HepG2 (cell line): ENCODE results near the gene MRPL30. TPM values are rescaled to one million over a fixed set of nuclear protein-coding genes. Genes with fewer than 3 reads are reported as not detected.
A peak's percentile ranks its signal among the peaks of the same experiment; 100 is the strongest.

Experiments
- HDAC2 ChIP-seq: sonication (generic); formaldehyde crosslinking; IDR thresholded peaks from 2 replicates; pipeline ENCODE4 v1.4.0; 2020; ENCODE audit warnings: missing genetic modification reagents
- HMG20A ChIP-seq: IDR thresholded peaks from 2 replicates; pipeline ENCODE4 v1.6.1; 2016; ENCODE audit warnings: borderline replicate concordance
- HNRNPH1 ChIP-seq: fragments of 200-400 bp; formaldehyde crosslinking; optimal IDR thresholded peaks from 2 replicates; pipeline ENCODE3; 2017; ENCODE audit warnings: mild to moderate bottlenecking, low read depth, low read length
- NR3C1 ChIP-seq: sonication (generic); formaldehyde crosslinking; IDR thresholded peaks from 2 replicates; pipeline ENCODE4 v1.4.0; 2020; ENCODE audit warnings: missing genetic modification reagents
- PAX8 ChIP-seq: sonication (generic); formaldehyde crosslinking; IDR thresholded peaks from 2 replicates; pipeline ENCODE4 v1.8.0; 2022; ENCODE audit warnings: mild to moderate bottlenecking, missing genetic modification reagents, borderline replicate concordance
- ZNF263 ChIP-seq: sonication (generic); formaldehyde crosslinking; IDR thresholded peaks from 2 replicates; pipeline ENCODE4 v1.4.0; 2020; ENCODE audit warnings: missing genetic modification reagents
- ZNF44 ChIP-seq: sonication (generic); formaldehyde crosslinking; IDR thresholded peaks from 2 replicates; pipeline ENCODE4 v1.5.1; 2020; ENCODE audit warnings: mild to moderate bottlenecking, missing genetic modification reagents
- ZSCAN30 ChIP-seq: sonication (generic); formaldehyde crosslinking; IDR thresholded peaks from 2 replicates; pipeline ENCODE4 v1.5.0; 2020; ENCODE audit warnings: mild to moderate bottlenecking, missing genetic modification reagents
- polyA plus RNA-seq, 8 experiments: library from polyadenylated mRNA; depleted of rRNA in 3 of 8; stranded (reverse) in 7 of 8; unstranded in 1 of 8; fragments of >200 nt; fragmentation: Illumina TruSeq in 4 of 8; extraction: Trizol in 4 of 8; gene quantifications; 2 replicates each; pipeline versions ENCODE4 v1.2.1 to v1.2.3, GENCODE V29; 2011 to 2016; ENCODE audit warnings: low read depth in 4 of 8, missing spikeins in 1 of 8, mixed read lengths in 1 of 8; ENCODE audit not compliant: insufficient read depth in 1 of 8
- total RNA-seq, 5 experiments: library from RNA; depleted of rRNA; stranded (reverse); fragments of >200 nt; fragmentation: Illumina TruSeq; extraction: Trizol; gene quantifications; 2 replicates each; pipeline ENCODE4 v1.2.3, GENCODE V29; 2016; ENCODE audit warnings: low read depth in 1 of 5
- TF ChIP-seq, protein P1 (sequence below): sonication (generic); formaldehyde crosslinking; IDR thresholded peaks from 2 replicates; pipeline ENCODE4 v1.8.0; 2022; ENCODE audit warnings: mild to moderate bottlenecking, missing genetic modification reagents; ENCODE audit not compliant: insufficient replicate concordance
- TF ChIP-seq, protein P2 (sequence below): sonication (generic); formaldehyde crosslinking; conservative IDR thresholded peaks from 2 replicates; pipeline ENCODE4 v1.4.0; 2020; ENCODE audit warnings: missing genetic modification reagents
- TF ChIP-seq, protein P3 (sequence below): sonication (generic); formaldehyde crosslinking; IDR thresholded peaks from 2 replicates; pipeline ENCODE4 v1.5.1; 2020; ENCODE audit warnings: mild to moderate bottlenecking, missing genetic modification reagents
- TF ChIP-seq, protein P4 (sequence below): sonication (generic); formaldehyde crosslinking; IDR thresholded peaks from 2 replicates; pipeline ENCODE4 v1.4.0; 2020; ENCODE audit warnings: missing genetic modification reagents, low read depth, mild to moderate bottlenecking, borderline replicate concordance
- TF ChIP-seq, protein P5 (sequence below): IDR thresholded peaks from 2 replicates; pipeline ENCODE4 v1.6.1; 2016; ENCODE audit warnings: missing compliant biosample characterization, missing genetic modification reagents, borderline replicate concordance
- TF ChIP-seq, protein P6 (sequence below): sonication (generic); formaldehyde crosslinking; IDR thresholded peaks from 2 replicates; pipeline ENCODE4 v1.5.0; 2020; ENCODE audit warnings: missing genetic modification reagents, mild to moderate bottlenecking, borderline replicate concordance

MRPL30 gene
- total and polyA plus RNA-seq, 2 of the 13 experiments (the other 11 are each of a cell fraction or from before 2014, with no cell fraction given), result 30.2 to 75.3 TPM

DNA sequence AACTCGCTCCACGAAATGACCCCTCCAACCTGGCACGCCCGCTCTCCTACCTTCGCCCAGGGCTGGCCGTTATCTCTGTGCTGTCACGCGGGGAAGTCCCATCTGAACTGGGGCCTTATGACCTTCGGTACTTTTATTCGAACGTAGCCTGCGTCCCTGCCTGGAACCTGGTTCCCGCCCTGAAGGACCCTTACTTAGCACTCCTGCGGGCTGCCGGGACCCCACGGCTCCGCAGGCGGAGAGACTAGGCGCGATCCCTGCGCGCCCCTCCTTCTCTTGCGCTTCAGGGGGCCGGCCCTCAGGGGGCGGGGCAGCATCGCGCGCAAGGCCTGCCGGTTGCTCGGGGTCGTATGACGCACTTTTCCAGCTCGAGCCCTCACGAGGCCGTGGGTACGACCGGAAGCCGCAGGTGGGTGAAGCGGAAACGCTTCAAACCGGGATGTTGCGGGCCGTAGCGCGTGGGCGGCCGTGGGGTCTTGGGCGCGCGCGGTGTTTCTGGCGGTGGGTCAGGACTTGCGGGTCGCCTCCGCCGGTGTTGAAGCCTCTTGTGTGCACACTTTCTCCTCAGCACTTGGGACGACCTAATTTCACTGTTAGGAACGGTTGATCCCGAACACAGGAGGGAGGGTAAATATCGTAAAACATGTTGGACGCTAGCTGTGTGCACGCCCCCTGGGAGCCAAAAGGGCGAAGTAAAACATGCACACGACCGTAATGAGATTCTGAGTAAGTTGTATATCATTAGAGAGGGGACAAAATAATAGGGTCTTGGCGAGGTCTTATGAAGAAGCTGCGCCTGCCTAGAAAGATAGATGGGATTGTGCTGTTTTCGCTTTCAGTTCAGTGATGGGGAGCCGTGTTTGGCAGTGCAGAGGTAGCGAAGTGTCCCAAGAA, 26.1 kb upstream of the MRPL30 start, which contains the start of the genes LIPT1 and TSGA10 (continued):
- TF ChIP-seq NR3C1 (CRISPR knock-in tag), result no peak
- TF ChIP-seq, protein P1, sequence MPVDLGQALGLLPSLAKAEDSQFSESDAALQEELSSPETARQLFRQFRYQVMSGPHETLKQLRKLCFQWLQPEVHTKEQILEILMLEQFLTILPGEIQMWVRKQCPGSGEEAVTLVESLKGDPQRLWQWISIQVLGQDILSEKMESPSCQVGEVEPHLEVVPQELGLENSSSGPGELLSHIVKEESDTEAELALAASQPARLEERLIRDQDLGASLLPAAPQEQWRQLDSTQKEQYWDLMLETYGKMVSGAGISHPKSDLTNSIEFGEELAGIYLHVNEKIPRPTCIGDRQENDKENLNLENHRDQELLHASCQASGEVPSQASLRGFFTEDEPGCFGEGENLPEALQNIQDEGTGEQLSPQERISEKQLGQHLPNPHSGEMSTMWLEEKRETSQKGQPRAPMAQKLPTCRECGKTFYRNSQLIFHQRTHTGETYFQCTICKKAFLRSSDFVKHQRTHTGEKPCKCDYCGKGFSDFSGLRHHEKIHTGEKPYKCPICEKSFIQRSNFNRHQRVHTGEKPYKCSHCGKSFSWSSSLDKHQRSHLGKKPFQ (CRISPR knock-in tag), result peak; percentile 95
- TF ChIP-seq HDAC2 (CRISPR knock-in tag), result peak; percentile 96
- TF ChIP-seq ZSCAN30 (CRISPR knock-in tag), result 0 out of 2 replicates have a peak, but pooled peaks have one; percentile 18
- TF ChIP-seq PAX8, result peak; percentile 83; the same call in 1 of the 2 replicates
- TF ChIP-seq HNRNPH1, result no peak
- TF ChIP-seq, protein P2, sequence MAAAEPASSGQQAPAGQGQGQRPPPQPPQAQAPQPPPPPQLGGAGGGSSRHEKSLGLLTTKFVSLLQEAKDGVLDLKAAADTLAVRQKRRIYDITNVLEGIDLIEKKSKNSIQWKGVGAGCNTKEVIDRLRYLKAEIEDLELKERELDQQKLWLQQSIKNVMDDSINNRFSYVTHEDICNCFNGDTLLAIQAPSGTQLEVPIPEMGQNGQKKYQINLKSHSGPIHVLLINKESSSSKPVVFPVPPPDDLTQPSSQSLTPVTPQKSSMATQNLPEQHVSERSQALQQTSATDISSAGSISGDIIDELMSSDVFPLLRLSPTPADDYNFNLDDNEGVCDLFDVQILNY (CRISPR knock-in tag), result peak; percentile 39; the same call in 1 of the 2 replicates
- TF ChIP-seq, protein P3, sequence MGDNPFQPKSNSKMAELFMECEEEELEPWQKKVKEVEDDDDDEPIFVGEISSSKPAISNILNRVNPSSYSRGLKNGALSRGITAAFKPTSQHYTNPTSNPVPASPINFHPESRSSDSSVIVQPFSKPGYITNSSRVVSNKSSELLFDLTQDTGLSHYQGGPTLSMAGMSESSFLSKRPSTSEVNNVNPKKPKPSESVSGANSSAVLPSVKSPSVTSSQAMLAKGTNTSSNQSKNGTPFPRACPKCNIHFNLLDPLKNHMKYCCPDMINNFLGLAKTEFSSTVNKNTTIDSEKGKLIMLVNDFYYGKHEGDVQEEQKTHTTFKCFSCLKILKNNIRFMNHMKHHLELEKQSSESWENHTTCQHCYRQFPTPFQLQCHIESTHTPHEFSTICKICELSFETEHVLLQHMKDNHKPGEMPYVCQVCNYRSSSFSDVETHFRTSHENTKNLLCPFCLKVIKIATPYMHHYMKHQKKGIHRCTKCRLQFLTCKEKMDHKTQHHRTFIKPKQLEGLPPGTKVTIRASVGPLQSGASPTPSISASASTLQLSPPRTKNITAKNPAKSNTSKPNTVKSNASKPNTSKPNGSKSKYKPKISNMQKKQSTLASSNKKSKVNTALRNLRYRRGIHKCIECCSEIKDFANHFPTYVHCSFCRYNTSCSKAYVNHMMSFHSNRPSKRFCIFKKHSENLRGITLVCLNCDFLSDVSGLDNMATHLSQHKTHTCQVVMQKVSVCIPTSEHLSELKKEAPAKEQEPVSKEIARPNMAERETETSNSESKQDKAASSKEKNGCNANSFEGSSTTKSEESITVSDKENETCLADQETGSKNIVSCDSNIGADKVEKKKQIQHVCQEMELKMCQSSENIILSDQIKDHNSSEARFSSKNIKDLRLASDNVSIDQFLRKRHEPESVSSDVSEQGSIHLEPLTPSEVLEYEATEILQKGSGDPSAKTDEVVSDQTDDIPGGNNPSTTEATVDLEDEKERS (CRISPR knock-in tag), result peak; percentile 97
- peak; percentile 60; the same call in 1 of the 2 replicates for TF ChIP-seq HMG20A
- TF ChIP-seq ZNF263 (CRISPR knock-in tag), result peak; percentile 28; the same call in 1 of the 2 replicates
- TF ChIP-seq, protein P4, sequence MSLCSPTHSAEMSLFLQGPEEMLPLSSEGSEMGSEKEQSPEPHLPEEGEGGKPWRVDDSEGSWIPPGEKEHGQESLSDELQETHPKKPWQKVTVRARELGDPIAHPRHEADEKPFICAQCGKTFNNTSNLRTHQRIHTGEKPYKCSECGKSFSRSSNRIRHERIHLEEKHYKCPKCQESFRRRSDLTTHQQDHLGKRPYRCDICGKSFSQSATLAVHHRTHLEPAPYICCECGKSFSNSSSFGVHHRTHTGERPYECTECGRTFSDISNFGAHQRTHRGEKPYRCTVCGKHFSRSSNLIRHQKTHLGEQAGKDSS (CRISPR knock-in tag), result peak; percentile 96
- TF ChIP-seq ZNF44, result peak; percentile 98
- TF ChIP-seq, protein P5, sequence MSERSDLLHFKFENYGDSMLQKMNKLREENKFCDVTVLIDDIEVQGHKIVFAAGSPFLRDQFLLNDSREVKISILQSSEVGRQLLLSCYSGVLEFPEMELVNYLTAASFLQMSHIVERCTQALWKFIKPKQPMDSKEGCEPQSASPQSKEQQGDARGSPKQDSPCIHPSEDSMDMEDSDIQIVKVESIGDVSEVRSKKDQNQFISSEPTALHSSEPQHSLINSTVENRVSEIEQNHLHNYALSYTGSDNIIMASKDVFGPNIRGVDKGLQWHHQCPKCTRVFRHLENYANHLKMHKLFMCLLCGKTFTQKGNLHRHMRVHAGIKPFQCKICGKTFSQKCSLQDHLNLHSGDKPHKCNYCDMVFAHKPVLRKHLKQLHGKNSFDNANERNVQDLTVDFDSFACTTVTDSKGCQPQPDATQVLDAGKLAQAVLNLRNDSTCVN (CRISPR knock-in tag), result peak; percentile 78; the same call in 1 of the 2 replicates
- TF ChIP-seq, protein P6, sequence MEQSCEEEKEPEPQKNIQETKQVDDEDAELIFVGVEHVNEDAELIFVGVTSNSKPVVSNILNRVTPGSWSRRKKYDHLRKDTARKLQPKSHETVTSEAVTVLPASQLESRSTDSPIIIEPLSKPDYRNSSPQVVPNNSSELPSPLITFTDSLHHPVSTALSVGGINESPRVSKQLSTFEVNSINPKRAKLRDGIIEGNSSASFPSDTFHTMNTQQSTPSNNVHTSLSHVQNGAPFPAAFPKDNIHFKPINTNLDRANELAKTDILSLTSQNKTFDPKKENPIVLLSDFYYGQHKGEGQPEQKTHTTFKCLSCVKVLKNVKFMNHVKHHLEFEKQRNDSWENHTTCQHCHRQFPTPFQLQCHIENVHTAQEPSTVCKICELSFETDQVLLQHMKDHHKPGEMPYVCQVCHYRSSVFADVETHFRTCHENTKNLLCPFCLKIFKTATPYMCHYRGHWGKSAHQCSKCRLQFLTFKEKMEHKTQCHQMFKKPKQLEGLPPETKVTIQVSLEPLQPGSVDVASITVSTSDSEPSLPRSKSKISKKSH, result peak; percentile 99
